HL-60 (cell line): ENCODE results near the gene LY6G5B.

Source experiments
- POLR2AphosphoS5 ChIP-seq: IDR thresholded peaks from 2 replicates; pipeline ENCODE4 v1.6.1; 2012; ENCODE audit warnings: low read depth
- TF ChIP-seq, protein P1 (sequence below): IDR thresholded peaks from one replicate; pipeline ENCODE4 v1.5.1; 2011; ENCODE audit warnings: low read length, control low read depth, inconsistent platforms; ENCODE audit not compliant: insufficient read depth
- TF ChIP-seq, protein P2 (sequence below): IDR thresholded peaks from 2 replicates; pipeline ENCODE4 v1.6.1; 2012; ENCODE audit warnings: low read depth; ENCODE audit not compliant: insufficient replicate concordance

DNA sequence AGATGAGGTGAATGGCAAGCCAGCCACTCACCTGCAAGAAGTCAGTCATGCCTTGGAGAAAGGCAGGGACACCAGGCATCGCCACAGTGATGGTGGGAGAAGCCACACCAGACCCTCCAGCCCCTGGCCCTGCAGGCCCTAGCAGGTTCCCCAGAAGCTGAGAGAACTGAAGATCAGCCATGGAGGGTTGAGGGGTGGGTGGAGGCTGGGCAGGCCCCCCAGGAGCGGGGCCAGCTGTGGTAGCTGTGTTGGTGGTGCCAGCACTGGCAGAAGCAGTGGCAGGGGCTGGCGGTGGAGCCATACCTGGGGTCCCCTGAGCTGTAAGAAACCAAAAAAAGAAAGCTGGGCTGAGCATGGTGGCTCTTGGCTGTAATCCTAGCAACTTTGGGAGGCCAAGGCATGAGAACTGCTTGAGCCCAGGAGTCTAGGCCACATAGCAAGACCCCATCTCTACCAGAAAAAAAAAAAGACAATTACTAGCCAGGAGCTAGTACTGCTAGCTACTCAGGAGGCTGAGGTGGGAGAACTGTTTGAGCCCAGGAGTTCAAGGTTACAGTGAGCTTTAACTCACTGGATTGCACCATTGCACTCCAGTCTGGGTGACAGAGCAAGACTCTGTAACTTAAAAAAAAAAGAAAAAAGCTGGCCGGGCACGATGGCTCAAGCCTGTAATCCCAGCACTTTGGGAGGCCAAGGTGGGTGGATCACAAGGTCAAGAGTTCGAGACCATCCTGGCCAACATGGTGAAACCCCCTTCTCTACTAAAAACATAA is 26.8 kb upstream of the LY6G5B start:
- TF ChIP-seq, protein P1, sequence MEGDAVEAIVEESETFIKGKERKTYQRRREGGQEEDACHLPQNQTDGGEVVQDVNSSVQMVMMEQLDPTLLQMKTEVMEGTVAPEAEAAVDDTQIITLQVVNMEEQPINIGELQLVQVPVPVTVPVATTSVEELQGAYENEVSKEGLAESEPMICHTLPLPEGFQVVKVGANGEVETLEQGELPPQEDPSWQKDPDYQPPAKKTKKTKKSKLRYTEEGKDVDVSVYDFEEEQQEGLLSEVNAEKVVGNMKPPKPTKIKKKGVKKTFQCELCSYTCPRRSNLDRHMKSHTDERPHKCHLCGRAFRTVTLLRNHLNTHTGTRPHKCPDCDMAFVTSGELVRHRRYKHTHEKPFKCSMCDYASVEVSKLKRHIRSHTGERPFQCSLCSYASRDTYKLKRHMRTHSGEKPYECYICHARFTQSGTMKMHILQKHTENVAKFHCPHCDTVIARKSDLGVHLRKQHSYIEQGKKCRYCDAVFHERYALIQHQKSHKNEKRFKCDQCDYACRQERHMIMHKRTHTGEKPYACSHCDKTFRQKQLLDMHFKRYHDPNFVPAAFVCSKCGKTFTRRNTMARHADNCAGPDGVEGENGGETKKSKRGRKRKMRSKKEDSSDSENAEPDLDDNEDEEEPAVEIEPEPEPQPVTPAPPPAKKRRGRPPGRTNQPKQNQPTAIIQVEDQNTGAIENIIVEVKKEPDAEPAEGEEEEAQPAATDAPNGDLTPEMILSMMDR, result no peak
- TF ChIP-seq, protein P2, sequence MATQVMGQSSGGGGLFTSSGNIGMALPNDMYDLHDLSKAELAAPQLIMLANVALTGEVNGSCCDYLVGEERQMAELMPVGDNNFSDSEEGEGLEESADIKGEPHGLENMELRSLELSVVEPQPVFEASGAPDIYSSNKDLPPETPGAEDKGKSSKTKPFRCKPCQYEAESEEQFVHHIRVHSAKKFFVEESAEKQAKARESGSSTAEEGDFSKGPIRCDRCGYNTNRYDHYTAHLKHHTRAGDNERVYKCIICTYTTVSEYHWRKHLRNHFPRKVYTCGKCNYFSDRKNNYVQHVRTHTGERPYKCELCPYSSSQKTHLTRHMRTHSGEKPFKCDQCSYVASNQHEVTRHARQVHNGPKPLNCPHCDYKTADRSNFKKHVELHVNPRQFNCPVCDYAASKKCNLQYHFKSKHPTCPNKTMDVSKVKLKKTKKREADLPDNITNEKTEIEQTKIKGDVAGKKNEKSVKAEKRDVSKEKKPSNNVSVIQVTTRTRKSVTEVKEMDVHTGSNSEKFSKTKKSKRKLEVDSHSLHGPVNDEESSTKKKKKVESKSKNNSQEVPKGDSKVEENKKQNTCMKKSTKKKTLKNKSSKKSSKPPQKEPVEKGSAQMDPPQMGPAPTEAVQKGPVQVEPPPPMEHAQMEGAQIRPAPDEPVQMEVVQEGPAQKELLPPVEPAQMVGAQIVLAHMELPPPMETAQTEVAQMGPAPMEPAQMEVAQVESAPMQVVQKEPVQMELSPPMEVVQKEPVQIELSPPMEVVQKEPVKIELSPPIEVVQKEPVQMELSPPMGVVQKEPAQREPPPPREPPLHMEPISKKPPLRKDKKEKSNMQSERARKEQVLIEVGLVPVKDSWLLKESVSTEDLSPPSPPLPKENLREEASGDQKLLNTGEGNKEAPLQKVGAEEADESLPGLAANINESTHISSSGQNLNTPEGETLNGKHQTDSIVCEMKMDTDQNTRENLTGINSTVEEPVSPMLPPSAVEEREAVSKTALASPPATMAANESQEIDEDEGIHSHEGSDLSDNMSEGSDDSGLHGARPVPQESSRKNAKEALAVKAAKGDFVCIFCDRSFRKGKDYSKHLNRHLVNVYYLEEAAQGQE, result no peak
- TF ChIP-seq POLR2AphosphoS5, result no peak
